T-cell (primary cell): ENCODE results near the gene TUBGCP6. TPM values are rescaled to one million over a fixed set of nuclear protein-coding genes. Genes with fewer than 3 reads are reported as not detected.

Source experiments
- ATAC-seq, 4 experiments: fragments of 200-7000 bp in 3 of 4; fragments of 150-1000 bp in 1 of 4; cut with Tn5 transposase; replicated peaks in 1 of 4; 1 replicate in 3 of 4; 2 replicates in 1 of 4; pipeline ENCODE4 v1.10.0; 2021; ENCODE audit warnings: moderate library complexity in 3 of 4, mild to moderate bottlenecking in 2 of 4, moderate number of reproducible peaks in 1 of 4
- CTCF ChIA-PET, 2 donors: fragments of 300-600 bp; sonication (Branson Sonifier 250); formaldehyde crosslinking; loops; one replicate each; lab custom pipeline; 2022; ENCODE audit warnings: antibody characterized with exemption in 2 of 2; lab: Charles Lee
- POLR2A ChIA-PET, 2 donors: fragments of 300-600 bp; sonication (Branson Sonifier 250); formaldehyde crosslinking; loops; one replicate each; lab custom pipeline; 2022; ENCODE audit warnings: antibody characterized with exemption in 2 of 2; lab: Charles Lee
- DNase-seq, 35 experiments: peaks; one replicate each; pipeline versions ENCODE4 v3.0.0 to v3.0.0-alpha.2; 2013 to 2023
- H3K27ac ChIP-seq: one replicate; pipeline ENCODE4 v1.5.1; 2013; ENCODE audit warnings: low read length
- H3K27me3 ChIP-seq, 2 experiments: replicated peaks in 1 of 2; 1 replicate in 1 of 2; 2 replicates in 1 of 2; pipeline versions ENCODE4 v1.6.1 to v1.7.0; 2013; ENCODE audit warnings: low read length in 1 of 2, mixed read lengths in 1 of 2; ENCODE audit not compliant: control insufficient read depth in 2 of 2, insufficient read depth in 2 of 2; ENCODE audit errors: extremely low read depth in 1 of 2
- H3K36me3 ChIP-seq, 2 donors: 1 replicate in 1 of 2; 2 replicates in 1 of 2; pipeline versions ENCODE4 v1.6.1 to v1.7.0; 2013; ENCODE audit warnings: low read length in 1 of 2; ENCODE audit not compliant: control insufficient read depth in 2 of 2, insufficient read depth in 1 of 2; ENCODE audit errors: extremely low read depth in 1 of 2
- H3K4me1 ChIP-seq, 2 experiments: 1 replicate in 1 of 2; 2 replicates in 1 of 2; pipeline versions ENCODE4 v1.6.1 to v1.7.0; 2013; ENCODE audit warnings: low read length in 2 of 2, mixed read lengths in 1 of 2; ENCODE audit not compliant: insufficient read depth in 2 of 2, control insufficient read depth in 1 of 2; ENCODE audit errors: extremely low read depth in 1 of 2
- H3K4me3 ChIP-seq, 2 donors: 1 replicate in 1 of 2; 2 replicates in 1 of 2; pipeline versions ENCODE4 v1.5.1 to v1.7.0; 2013; ENCODE audit warnings: mild to moderate bottlenecking in 2 of 2, low read length in 1 of 2, moderate library complexity in 1 of 2; ENCODE audit not compliant: control insufficient read depth in 1 of 2; ENCODE audit errors: extremely low read depth in 1 of 2
- H3K9me3 ChIP-seq: 2 replicates; pipeline ENCODE4 v1.7.0; 2013
- H3K27ac Mint-ChIP-seq, 2 donors: one replicate each; pipeline ENCODE4 v1.8.0; 2020 to 2021; ENCODE audit warnings: mild to moderate bottlenecking in 2 of 2, mixed read lengths in 2 of 2
- H3K27me3 Mint-ChIP-seq, 2 donors: one replicate each; pipeline ENCODE4 v1.8.0; 2021 to 2022; ENCODE audit warnings: mixed read lengths in 2 of 2
- H3K36me3 Mint-ChIP-seq: one replicate; pipeline ENCODE4 v1.8.0; 2021; ENCODE audit warnings: mixed read lengths
- H3K4me1 Mint-ChIP-seq, 3 donors: one replicate each; pipeline ENCODE4 v1.8.0; 2020 to 2022; ENCODE audit warnings: mixed read lengths in 3 of 3, mild to moderate bottlenecking in 1 of 3
- H3K4me3 Mint-ChIP-seq, 3 donors: one replicate each; pipeline ENCODE4 v1.8.0; 2020 to 2022; ENCODE audit warnings: mild to moderate bottlenecking in 3 of 3, mixed read lengths in 3 of 3, moderate library complexity in 3 of 3
- H3K9me3 Mint-ChIP-seq, 3 donors: one replicate each; pipeline ENCODE4 v1.8.0; 2020 to 2022; ENCODE audit warnings: mixed read lengths in 3 of 3
- WGBS: methylation state at CpG from one replicate; pipeline ENCODE4 v1.1.5; 2013; ENCODE audit warnings: missing lambda C conversion rate; ENCODE audit not compliant: insufficient coverage; 5-methylcytosine and 5-hydroxymethylcytosine counted together
- total RNA-seq, 35 experiments: library from RNA in 6 of 35; stranded (reverse) in 6 of 35; fragments of 120-200 nt in 1 of 35; gene quantifications; one replicate each; pipeline versions ENCODE4 v1.2.1 to v1.2.4 and lab custom pipeline; 2013 to 2026

The TUBGCP6 gene
- total RNA-seq, 5 donors from 2014 or later (not counting 1 experiment from before 2014, with no cell fraction given) = 129 to 144 (median 132) TPM

DNA sequence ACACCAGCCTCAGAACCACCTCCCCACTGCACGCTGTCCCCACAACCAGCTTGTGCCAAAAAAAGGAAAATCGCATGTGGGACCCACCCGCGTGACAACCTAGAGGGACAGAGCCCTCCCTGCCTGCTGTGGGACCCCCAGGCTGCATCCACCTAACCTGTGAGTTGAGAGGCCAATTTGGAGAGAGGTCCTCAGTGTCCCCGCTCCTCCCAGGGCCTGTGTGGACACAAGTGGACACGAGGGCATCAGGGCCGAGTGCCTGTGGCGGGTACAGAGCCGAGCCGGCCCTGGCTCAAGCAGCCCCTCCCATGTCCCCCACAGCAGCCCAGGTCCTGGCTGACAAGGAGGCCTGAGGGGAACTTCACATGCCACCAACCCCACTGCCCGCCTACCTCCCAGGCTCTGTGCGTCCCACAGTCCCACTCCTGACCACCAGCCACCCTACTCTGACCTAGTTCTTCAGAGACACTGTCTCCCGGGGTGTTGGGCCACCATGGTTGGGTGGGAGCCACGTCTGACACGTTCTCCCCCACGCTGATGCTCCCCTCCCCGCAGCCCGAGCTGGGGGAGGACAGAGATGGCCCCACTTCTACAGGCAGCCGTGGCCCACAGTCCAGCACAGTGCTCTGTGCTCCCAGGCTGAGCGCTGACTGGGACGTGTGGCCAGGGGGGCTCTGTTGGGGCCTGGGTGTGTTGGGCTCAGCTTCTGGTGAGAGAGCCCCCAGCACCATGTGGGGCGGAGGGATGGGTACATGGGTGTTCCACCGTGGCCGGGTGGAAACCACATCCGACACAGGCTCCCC lies 24.8 kb downstream of the TUBGCP6 start:
- CTCF ChIA-PET = no interaction called here
- ATAC-seq = no peak

DNA sequence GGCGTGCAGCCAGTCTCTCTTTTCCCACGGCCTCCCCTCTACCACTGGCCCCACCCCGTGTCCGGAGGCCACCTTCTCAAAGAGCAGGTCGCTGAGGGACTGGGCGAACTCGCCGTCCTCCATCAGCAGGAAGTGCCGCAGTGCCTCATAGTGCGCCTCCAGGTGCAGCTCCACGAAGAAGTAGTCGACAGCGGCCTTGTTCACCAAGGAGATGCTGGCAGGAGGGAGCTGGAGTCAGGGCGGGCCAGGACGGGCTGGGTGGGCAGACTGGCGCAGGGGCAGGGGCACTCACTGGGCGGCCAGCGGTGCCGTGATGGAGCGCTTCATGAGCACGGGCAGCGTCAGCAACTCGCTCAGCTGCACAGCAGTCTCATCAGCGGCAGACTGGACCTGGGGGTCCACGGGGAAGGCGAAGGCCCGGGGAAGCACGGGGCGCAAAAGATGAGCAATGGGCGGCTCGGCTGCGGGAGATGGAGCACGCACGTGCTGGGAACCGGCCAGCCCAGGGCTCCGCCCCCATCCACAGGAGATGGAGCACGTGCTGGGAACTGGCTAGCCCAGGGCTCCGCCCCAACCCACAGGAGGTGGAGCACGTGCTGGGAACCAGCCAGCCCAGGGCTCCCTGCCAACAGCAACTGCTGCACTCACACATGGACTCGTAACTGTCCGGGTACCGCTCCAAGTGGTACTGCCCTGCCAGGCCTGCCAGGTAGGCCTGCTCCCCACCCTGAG lies 25.7 kb downstream of the TUBGCP6 start:
- H3K36me3 Mint-ChIP-seq = peaks cover 33% of the 10 kb centered on the region
- Histone ChIP-seq H3K4me3 (no peak overlapping the region), H3K27ac (no peak overlapping the region), H3K36me3 (peaks cover 37 to 78% of the 10 kb centered on the region in 2 donors), H3K9me3 (no peaks in the 10 kb centered on the region), H3K27me3 (no peaks in the 10 kb centered on the region), H3K4me1 (no peaks in the 10 kb centered on the region)
- ChIA-PET POLR2A (no interaction called here), CTCF (interaction anchor here in 1 of 2 donors (0.6 kb wide), 1 partner anchor 14 kb away, joined by 6 read pairs; no protein-coding TSS in a partner anchor)
- WGBS = 87% methylated on average over 42 of the region's 42 CpGs
- peaks cover 0 to 8% (median 4%) of the 10 kb centered on the region in 3 donors for H3K4me1 Mint-ChIP-seq
- no peak overlapping the region for H3K4me3 Mint-ChIP-seq
- H3K9me3 Mint-ChIP-seq = no peaks in the 10 kb centered on the region
- DNase-seq = no peak
- peak in 1 of 4 experiments; percentile 26 for ATAC-seq
- H3K27ac Mint-ChIP-seq = no peak overlapping the region
- no peaks in the 10 kb centered on the region for H3K27me3 Mint-ChIP-seq

More for the DNA sequence above, 24.8 kb downstream of the TUBGCP6 start:
- WGBS = 95% methylated on average over 20 of the region's 25 CpGs
- Mint-ChIP-seq H3K4me3 (no peak overlapping the region), H3K4me1 (peaks cover 0 to 2% (median under 1%) of the 10 kb centered on the region in 3 donors), H3K36me3 (peaks cover 31% of the 10 kb centered on the region), H3K27ac (no peak overlapping the region), H3K9me3 (no peaks in the 10 kb centered on the region), H3K27me3 (no peaks in the 10 kb centered on the region)
- Histone ChIP-seq H3K27me3 (no peaks in the 10 kb centered on the region), H3K4me3 (no peak overlapping the region), H3K27ac (no peak overlapping the region), H3K36me3 (peaks cover 41 to 79% of the 10 kb centered on the region in 2 donors), H3K4me1 (no peaks in the 10 kb centered on the region), H3K9me3 (no peaks in the 10 kb centered on the region)
- POLR2A ChIA-PET = no interaction called here
- DNase-seq = no peak

DNA sequence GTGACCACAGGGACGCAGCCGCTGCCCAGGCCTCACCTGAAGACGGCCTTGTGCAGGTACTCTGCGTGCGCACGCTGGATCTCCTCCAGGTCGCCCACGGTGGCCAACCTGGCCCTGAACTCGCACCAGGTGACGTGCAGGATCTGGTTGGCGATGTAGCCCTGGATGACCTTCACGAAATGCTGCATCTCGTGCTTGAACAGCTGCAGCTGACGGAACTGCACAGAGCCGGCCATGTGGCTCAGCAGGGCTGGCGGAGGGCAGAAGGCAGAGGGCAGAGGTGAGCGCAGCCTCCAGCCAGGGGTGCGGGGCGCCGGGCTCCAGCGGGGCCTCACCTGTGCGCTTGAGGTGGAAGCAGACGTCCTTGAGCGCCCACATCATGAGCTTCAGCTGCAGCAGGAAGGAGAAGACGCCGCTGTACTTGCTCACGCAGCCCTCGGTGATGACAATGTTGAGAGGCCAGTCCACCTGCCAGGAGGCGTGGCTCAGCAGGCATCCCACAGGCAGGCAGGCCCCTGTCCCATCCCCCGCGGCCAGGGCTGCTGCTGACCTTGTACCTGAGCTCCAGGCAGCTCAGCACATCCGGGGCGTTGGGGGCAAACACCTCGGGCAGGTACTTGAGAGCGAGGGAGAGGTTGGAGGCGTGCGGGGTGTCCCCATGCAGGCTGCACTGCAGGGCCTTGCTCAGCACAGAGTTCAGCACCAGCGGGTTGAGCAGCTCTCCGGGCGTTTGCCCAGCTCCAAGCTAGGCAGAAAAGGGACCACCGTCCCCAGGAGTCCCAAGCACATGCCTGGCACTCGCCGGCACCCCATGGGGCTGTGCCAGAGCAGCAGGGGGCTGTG lies 26.4 kb downstream of the TUBGCP6 start:
- ChIA-PET POLR2A (no interaction called here), CTCF (interaction anchor here in 1 of 2 donors (0.6 kb wide), 1 partner anchor 13 kb away, joined by 6 read pairs; no protein-coding TSS in a partner anchor)
- peaks cover 4 to 8% (median 8%) of the 10 kb centered on the region in 3 donors for H3K4me1 Mint-ChIP-seq
- H3K4me3 Mint-ChIP-seq = no peak overlapping the region
- no peak for DNase-seq
- no peaks in the 10 kb centered on the region for H3K4me1 ChIP-seq
- H3K27ac Mint-ChIP-seq = no peak overlapping the region
- no peak overlapping the region for H3K4me3 ChIP-seq
- peaks cover 32% of the 10 kb centered on the region for H3K36me3 Mint-ChIP-seq
- WGBS = 92% methylated on average over 40 of the region's 43 CpGs
- H3K27ac ChIP-seq = no peak overlapping the region
- H3K27me3 Mint-ChIP-seq = no peaks in the 10 kb centered on the region
- H3K27me3 ChIP-seq = no peaks in the 10 kb centered on the region
- no peaks in the 10 kb centered on the region for H3K9me3 Mint-ChIP-seq
- peak in 2 of 4 experiments; percentile 12 to 14 for ATAC-seq
- peaks cover 32 to 71% of the 10 kb centered on the region in 2 donors for H3K36me3 ChIP-seq
- no peaks in the 10 kb centered on the region for H3K9me3 ChIP-seq

DNA sequence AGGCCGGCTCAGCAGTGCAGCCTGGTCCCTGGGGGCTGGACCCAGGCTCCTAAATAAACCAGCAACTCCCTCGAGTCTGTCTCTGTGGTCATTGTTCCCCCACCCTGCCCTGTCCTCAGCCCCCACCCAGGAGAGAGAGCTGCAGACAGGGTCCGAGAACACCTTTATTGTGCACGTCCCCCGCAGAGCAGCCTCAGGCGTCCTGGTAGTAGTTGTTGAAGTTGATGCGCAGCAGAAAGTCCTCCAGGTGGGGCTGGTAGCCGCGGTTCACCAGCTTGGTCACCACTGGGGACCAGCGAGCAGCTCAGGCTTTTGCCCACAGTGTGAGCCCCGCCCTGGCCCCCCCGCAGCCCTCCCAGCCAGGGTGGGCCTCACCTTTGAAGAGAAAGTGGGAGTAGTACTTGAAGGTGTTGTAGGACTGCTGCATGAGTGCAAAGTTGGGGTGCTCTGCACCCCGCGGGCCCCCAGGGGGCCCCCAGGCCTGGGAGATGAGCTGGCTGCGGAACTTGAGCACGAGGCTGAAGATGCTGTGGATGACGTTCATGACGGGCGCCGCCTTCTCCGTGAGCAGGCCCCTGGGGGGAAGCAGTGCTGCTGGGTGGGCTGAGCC lies 27.2 kb downstream of the TUBGCP6 start:
- Histone ChIP-seq H3K4me3 (no peak overlapping the region), H3K36me3 (peaks cover 27 to 70% of the 10 kb centered on the region in 2 donors), H3K9me3 (no peaks in the 10 kb centered on the region), H3K27me3 (no peaks in the 10 kb centered on the region), H3K27ac (no peak overlapping the region), H3K4me1 (no peaks in the 10 kb centered on the region)
- ATAC-seq (peak in 1 of 4 experiments; percentile 7), DNase-seq (no peak)
- CTCF ChIA-PET = no interaction called here
- WGBS = 94% methylated on average over 18 of the region's 21 CpGs
- POLR2A ChIA-PET = no interaction called here
- Mint-ChIP-seq H3K27me3 (no peaks in the 10 kb centered on the region), H3K4me3 (no peak overlapping the region), H3K9me3 (no peaks in the 10 kb centered on the region), H3K36me3 (peaks cover 33% of the 10 kb centered on the region), H3K4me1 (peaks cover 9 to 16% (median 14%) of the 10 kb centered on the region in 3 donors), H3K27ac (no peak overlapping the region)

GRCh38 chr22:50216684-50217520 lies 27.9 kb downstream of the TUBGCP6 start:
- no peaks in the 10 kb centered on the region for H3K9me3 ChIP-seq
- H3K27me3 ChIP-seq = no peaks in the 10 kb centered on the region
- peak in 2 of 4 experiments; percentile 6 to 9 for ATAC-seq
- 97% methylated on average over 56 of the region's 57 CpGs for WGBS
- peaks cover 15 to 17% (median 16%) of the 10 kb centered on the region in 3 donors for H3K4me1 Mint-ChIP-seq
- H3K9me3 Mint-ChIP-seq = no peaks in the 10 kb centered on the region
- no peaks in the 10 kb centered on the region for H3K27me3 Mint-ChIP-seq
- DNase-seq = no peak
- no peak overlapping the region for H3K4me3 ChIP-seq
- H3K4me1 ChIP-seq = no peaks in the 10 kb centered on the region
- no peak overlapping the region for H3K27ac ChIP-seq
- ChIA-PET POLR2A (no interaction called here), CTCF (no interaction called here)
- peaks cover 35% of the 10 kb centered on the region for H3K36me3 Mint-ChIP-seq
- peaks cover 22 to 68% of the 10 kb centered on the region in 2 donors for H3K36me3 ChIP-seq
- H3K4me3 Mint-ChIP-seq = no peak overlapping the region
- H3K27ac Mint-ChIP-seq = no peak overlapping the region
